HepG2 (cell line): ENCODE measurements around the gene PUS1. TPM values are rescaled to one million over a fixed set of nuclear protein-coding genes. Genes with fewer than 3 reads are reported as not detected.

Experiments used
- KLF12 ChIP-seq: sonication (generic); formaldehyde crosslinking; IDR thresholded peaks from 2 replicates; pipeline ENCODE4 v1.4.0; 2020; ENCODE audit warnings: missing genetic modification reagents, borderline replicate concordance
- NCOA5 ChIP-seq: sonication (generic); formaldehyde crosslinking; IDR thresholded peaks from 2 replicates; pipeline ENCODE4 v1.4.0; 2020; ENCODE audit warnings: missing genetic modification reagents
- PHF20 ChIP-seq: sonication (generic); formaldehyde crosslinking; IDR thresholded peaks from 2 replicates; pipeline ENCODE4 v1.5.0; 2020; ENCODE audit warnings: mild to moderate bottlenecking, missing genetic modification reagents
- ZNF101 ChIP-seq: sonication (generic); formaldehyde crosslinking; IDR thresholded peaks from 2 replicates; pipeline ENCODE4 v1.4.0; 2020; ENCODE audit warnings: mild to moderate bottlenecking, low read depth, missing genetic modification reagents, borderline replicate concordance
- ZNF432 ChIP-seq: sonication (generic); formaldehyde crosslinking; IDR thresholded peaks from 2 replicates; pipeline ENCODE4 v1.5.0; 2020; ENCODE audit warnings: missing genetic modification reagents, mild to moderate bottlenecking, borderline replicate concordance
- ZNF460 ChIP-seq: sonication (generic); formaldehyde crosslinking; IDR thresholded peaks from 2 replicates; pipeline ENCODE4 v1.5.1; 2020; ENCODE audit warnings: missing genetic modification reagents, mild to moderate bottlenecking, borderline replicate concordance
- ZNF567 ChIP-seq: sonication (generic); formaldehyde crosslinking; IDR thresholded peaks from 2 replicates; pipeline ENCODE4 v1.8.1; 2023; ENCODE audit warnings: mild to moderate bottlenecking, missing genetic modification reagents, borderline replicate concordance
- ZNF672 ChIP-seq: sonication (generic); formaldehyde crosslinking; IDR thresholded peaks from 2 replicates; pipeline ENCODE4 v1.8.1; 2022; ENCODE audit warnings: missing genetic modification reagents
- ZNF883 ChIP-seq: sonication (generic); formaldehyde crosslinking; IDR thresholded peaks from 2 replicates; pipeline ENCODE4 v1.5.1; 2020; ENCODE audit warnings: mild to moderate bottlenecking, missing genetic modification reagents; ENCODE audit errors: not compliant biosample characterization
- polyA plus RNA-seq, 8 experiments: library from polyadenylated mRNA; depleted of rRNA in 3 of 8; stranded (reverse) in 7 of 8; unstranded in 1 of 8; fragments of >200 nt; fragmentation: Illumina TruSeq in 4 of 8; extraction: Trizol in 4 of 8; gene quantifications; 2 replicates each; pipeline versions ENCODE4 v1.2.1 to v1.2.3, GENCODE V29; 2011 to 2016; ENCODE audit warnings: low read depth in 4 of 8, missing spikeins in 1 of 8, mixed read lengths in 1 of 8; ENCODE audit not compliant: insufficient read depth in 1 of 8
- total RNA-seq, 5 experiments: library from RNA; depleted of rRNA; stranded (reverse); fragments of >200 nt; fragmentation: Illumina TruSeq; extraction: Trizol; gene quantifications; 2 replicates each; pipeline ENCODE4 v1.2.3, GENCODE V29; 2016; ENCODE audit warnings: low read depth in 1 of 5
- TF ChIP-seq, protein P1 (sequence below), 2 experiments: fragments of 450-650 bp in 1 of 2; sonication (generic) in 1 of 2; formaldehyde crosslinking in 1 of 2; IDR thresholded peaks; 2 replicates each; pipeline versions ENCODE4 v1.6.1 to v1.8.0; 2016 to 2022; ENCODE audit warnings: antibody characterized with exemption in 1 of 2, mild to moderate bottlenecking in 1 of 2, missing genetic modification reagents in 1 of 2
- TF ChIP-seq, protein P2 (sequence below): IDR thresholded peaks from 2 replicates; pipeline ENCODE4 v1.6.1; 2016; ENCODE audit warnings: low read depth, borderline replicate concordance
- TF ChIP-seq, protein P3 (sequence below): sonication (generic); formaldehyde crosslinking; IDR thresholded peaks from 2 replicates; pipeline ENCODE4 v1.8.0; 2022; ENCODE audit warnings: mild to moderate bottlenecking, missing genetic modification reagents, borderline replicate concordance
- TF ChIP-seq, protein P4 (sequence below): sonication (generic); formaldehyde crosslinking; IDR thresholded peaks from 2 replicates; pipeline ENCODE4 v1.9.0; 2021; ENCODE audit warnings: missing genetic modification reagents, mild to moderate bottlenecking, borderline replicate concordance
- TF ChIP-seq, protein P5 (sequence below): conservative IDR thresholded peaks from 2 replicates; pipeline ENCODE4 v1.6.1; 2018; ENCODE audit warnings: missing genetic modification reagents

PUS1 gene
- total and polyA plus RNA-seq, 2 of the 13 experiments (the other 11 are each of a cell fraction or from before 2014, with no cell fraction given): 19.2 to 24.7 TPM

DNA sequence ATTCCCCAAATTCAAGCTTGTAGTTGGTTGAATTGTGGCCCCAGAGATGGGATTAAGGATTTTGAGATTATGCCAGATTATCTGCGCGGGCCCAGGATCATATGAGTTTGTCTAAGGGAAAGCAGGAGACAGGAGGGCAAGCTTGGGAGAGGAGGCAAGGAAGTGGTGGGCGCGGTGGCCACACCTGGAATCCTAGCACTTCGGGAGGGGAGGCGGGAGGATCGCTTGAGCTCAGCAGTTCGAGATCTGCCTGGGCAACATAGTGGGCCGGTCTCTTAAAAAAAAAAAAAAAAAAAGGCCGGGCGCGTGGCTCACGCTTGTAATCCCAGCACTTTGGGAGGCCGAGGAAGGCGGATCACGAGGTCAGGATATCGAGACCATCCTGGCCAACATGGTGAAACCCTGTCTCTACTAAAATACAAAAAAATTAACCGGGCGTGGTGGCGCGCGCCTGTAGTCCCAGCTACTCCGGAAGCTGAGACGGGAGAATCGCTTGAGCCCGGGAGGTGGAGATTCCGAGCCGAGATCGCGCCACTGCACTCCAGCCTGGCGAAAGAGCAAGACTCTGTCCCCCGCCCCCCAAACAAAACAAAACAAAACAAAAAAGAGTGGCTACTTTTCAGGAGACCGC lies 881 bp upstream of the PUS1 start (continued):
- TF ChIP-seq ZNF672 (CRISPR knock-in tag) (no peak), PHF20 (CRISPR knock-in tag) (no peak), NCOA5 (CRISPR knock-in tag) (no peak), ZNF883 (CRISPR knock-in tag) (no peak), ZNF432 (CRISPR knock-in tag) (no peak), KLF12 (CRISPR knock-in tag) (no peak), ZNF460 (CRISPR knock-in tag) (peak; percentile 70), ZNF101 (CRISPR knock-in tag) (no peak), ZNF567 (CRISPR knock-in tag) (no peak)
- TF ChIP-seq, protein P1, sequence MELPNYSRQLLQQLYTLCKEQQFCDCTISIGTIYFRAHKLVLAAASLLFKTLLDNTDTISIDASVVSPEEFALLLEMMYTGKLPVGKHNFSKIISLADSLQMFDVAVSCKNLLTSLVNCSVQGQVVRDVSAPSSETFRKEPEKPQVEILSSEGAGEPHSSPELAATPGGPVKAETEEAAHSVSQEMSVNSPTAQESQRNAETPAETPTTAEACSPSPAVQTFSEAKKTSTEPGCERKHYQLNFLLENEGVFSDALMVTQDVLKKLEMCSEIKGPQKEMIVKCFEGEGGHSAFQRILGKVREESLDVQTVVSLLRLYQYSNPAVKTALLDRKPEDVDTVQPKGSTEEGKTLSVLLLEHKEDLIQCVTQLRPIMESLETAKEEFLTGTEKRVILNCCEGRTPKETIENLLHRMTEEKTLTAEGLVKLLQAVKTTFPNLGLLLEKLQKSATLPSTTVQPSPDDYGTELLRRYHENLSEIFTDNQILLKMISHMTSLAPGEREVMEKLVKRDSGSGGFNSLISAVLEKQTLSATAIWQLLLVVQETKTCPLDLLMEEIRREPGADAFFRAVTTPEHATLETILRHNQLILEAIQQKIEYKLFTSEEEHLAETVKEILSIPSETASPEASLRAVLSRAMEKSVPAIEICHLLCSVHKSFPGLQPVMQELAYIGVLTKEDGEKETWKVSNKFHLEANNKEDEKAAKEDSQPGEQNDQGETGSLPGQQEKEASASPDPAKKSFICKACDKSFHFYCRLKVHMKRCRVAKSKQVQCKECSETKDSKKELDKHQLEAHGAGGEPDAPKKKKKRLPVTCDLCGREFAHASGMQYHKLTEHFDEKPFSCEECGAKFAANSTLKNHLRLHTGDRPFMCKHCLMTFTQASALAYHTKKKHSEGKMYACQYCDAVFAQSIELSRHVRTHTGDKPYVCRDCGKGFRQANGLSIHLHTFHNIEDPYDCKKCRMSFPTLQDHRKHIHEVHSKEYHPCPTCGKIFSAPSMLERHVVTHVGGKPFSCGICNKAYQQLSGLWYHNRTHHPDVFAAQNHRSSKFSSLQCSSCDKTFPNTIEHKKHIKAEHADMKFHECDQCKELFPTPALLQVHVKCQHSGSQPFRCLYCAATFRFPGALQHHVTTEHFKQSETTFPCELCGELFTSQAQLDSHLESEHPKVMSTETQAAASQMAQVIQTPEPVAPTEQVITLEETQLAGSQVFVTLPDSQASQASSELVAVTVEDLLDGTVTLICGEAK (IDR thresholded peaks at IDR 0.05): no peak
- TF ChIP-seq, protein P1 (CRISPR knock-in tag; IDR thresholded peaks at IDR 0.05): no peak
- TF ChIP-seq, protein P2, sequence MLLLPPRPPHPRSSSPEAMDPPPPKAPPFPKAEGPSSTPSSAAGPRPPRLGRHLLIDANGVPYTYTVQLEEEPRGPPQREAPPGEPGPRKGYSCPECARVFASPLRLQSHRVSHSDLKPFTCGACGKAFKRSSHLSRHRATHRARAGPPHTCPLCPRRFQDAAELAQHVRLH (CRISPR knock-in tag): no peak
- TF ChIP-seq, protein P3, sequence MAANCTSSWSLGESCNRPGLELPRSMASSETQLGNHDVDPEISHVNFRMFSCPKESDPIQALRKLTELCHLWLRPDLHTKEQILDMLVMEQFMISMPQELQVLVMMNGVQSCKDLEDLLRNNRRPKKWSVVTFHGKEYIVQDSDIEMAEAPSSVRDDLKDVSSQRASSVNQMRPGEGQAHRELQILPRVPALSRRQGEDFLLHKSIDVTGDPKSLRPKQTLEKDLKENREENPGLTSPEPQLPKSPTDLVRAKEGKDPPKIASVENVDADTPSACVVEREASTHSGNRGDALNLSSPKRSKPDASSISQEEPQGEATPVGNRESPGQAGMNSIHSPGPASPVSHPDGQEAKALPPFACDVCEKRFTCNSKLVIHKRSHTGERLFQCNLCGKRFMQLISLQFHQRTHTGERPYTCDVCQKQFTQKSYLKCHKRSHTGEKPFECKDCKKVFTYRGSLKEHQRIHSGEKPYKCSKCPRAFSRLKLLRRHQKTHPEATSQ (CRISPR knock-in tag): no peak
- TF ChIP-seq, protein P4, sequence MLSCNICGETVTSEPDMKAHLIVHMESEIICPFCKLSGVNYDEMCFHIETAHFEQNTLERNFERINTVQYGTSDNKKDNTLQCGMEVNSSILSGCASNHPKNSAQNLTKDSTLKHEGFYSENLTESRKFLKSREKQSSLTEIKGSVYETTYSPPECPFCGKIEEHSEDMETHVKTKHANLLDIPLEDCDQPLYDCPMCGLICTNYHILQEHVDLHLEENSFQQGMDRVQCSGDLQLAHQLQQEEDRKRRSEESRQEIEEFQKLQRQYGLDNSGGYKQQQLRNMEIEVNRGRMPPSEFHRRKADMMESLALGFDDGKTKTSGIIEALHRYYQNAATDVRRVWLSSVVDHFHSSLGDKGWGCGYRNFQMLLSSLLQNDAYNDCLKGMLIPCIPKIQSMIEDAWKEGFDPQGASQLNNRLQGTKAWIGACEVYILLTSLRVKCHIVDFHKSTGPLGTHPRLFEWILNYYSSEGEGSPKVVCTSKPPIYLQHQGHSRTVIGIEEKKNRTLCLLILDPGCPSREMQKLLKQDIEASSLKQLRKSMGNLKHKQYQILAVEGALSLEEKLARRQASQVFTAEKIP: no peak
- TF ChIP-seq, protein P5, sequence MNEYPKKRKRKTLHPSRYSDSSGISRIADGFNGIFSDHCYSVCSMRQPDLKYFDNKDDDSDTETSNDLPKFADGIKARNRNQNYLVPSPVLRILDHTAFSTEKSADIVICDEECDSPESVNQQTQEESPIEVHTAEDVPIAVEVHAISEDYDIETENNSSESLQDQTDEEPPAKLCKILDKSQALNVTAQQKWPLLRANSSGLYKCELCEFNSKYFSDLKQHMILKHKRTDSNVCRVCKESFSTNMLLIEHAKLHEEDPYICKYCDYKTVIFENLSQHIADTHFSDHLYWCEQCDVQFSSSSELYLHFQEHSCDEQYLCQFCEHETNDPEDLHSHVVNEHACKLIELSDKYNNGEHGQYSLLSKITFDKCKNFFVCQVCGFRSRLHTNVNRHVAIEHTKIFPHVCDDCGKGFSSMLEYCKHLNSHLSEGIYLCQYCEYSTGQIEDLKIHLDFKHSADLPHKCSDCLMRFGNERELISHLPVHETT (CRISPR knock-in tag): 0 out of 2 replicates have a peak, but pooled peaks have one; percentile 9
